AG10803 (cell line): Measurements from ENCODE around the gene EPS8.

Experiments
- DNase-seq: peaks from one replicate; pipeline ENCODE4 v3.0.0; 2010; ENCODE audit warnings: low read depth
- H3K4me3 ChIP-seq: 2 replicates; pipeline ENCODE4 v1.5.1; 2011; ENCODE audit warnings: mild to moderate bottlenecking, low read length, control low read depth
- TF ChIP-seq, protein P1 (sequence below): conservative IDR thresholded peaks from 2 replicates; pipeline ENCODE4 v1.5.1; 2011; ENCODE audit warnings: mild to moderate bottlenecking, low read length, control low read depth, inconsistent platforms

The EPS8 gene

DNA sequence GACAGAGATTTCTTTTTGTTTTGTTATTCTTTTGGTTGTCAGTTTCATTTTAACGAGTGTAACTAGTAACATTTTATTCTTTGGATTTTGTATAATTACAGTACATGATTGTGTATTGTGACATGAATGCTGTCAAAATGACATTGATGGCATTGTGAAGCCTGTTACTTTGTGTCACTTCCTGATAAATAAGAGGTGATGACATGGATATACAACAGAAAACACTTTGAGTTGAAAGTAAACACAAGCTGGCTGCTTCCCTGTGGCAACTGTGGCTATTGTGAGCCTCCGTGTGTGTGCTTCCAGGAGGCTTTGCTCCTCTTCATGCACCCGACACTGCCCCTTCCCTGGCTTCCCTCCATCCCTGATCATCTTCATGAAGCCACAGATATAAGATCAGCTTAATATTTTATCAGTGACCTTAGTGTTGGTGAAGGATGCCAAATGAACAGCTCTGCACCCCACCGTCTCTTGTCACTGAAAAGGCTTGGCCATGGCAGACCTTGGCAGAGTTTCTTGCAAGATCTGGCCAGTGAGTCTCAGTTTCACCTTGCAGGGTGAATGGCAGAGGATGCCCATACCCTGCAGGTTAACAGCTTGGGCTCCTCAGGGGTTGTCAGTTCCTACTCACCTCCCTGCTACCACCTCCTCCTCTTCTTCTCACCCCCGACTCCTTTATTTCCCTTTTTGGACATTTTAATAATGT, 191.9 kb downstream of the EPS8 start:
- TF ChIP-seq, protein P1, sequence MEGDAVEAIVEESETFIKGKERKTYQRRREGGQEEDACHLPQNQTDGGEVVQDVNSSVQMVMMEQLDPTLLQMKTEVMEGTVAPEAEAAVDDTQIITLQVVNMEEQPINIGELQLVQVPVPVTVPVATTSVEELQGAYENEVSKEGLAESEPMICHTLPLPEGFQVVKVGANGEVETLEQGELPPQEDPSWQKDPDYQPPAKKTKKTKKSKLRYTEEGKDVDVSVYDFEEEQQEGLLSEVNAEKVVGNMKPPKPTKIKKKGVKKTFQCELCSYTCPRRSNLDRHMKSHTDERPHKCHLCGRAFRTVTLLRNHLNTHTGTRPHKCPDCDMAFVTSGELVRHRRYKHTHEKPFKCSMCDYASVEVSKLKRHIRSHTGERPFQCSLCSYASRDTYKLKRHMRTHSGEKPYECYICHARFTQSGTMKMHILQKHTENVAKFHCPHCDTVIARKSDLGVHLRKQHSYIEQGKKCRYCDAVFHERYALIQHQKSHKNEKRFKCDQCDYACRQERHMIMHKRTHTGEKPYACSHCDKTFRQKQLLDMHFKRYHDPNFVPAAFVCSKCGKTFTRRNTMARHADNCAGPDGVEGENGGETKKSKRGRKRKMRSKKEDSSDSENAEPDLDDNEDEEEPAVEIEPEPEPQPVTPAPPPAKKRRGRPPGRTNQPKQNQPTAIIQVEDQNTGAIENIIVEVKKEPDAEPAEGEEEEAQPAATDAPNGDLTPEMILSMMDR, result no peak
- DNase-seq, result no peak
- no peak overlapping the region for H3K4me3 ChIP-seq

DNA sequence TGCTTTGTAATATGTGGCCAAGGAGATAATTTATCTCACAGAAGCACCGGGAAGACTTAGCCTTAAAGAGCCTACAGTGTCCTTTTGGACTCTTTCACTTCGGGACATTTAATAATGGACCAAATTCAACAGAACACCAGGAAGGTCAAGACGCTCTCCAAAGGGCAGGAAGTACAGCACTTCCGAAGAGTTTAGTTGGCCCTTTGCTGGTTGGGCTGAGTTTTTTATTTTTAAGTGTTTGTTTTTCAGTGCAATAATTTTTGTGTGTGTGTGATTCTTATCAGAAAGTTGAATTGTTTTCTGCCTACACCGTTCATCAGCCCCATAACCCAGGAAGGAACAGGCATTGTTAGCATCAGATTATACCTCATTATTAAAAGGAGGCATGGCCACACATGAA, 193.0 kb downstream of the EPS8 start:
- no peak for DNase-seq
- TF ChIP-seq, protein P1, result no peak
- no peak overlapping the region for H3K4me3 ChIP-seq

DNA sequence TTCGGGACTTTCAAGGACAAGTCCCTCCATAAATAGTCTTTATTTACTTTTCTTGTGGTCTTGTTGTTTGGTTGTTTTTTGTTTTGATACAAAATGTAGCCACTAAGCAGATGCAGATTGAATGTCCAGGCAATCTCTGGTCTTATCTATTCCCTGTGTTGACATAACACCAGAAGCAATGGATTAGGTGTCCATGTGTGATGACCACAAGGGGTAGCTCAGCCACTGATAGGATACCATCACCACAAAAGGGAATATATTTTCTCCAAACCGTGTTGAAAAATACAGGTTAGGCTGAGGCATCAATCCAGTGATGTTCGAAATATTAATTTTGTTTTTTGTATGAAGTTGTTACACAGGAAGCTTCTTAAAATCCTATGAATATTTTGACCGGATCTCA, 196.3 kb downstream of the EPS8 start:
- DNase-seq, result no peak
- no peak overlapping the region for H3K4me3 ChIP-seq
- TF ChIP-seq, protein P1, result peak; percentile 35

DNA sequence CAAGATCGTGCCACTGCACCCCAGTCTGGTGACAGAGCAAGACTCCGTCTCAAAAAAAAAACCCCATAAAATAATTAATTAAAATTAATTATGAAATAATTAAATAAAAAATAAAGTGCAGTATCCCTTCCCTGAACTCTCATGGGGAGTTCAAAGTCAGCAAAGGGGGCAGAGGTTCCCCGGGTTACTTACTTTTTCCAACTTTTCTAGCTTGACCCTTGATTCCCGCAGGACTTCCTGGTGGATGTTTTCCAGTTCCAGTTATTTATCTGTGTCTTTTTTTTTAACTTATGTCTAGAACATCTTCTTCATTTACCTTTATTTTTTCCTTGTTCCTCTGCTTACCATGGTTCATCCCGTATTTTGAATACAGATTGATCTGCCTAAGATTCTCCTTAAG, 197.4 kb downstream of the EPS8 start:
- DNase-seq, result no peak
- TF ChIP-seq, protein P1, result no peak
- no peak overlapping the region for H3K4me3 ChIP-seq

- peak overlapping the region; percentile 61 for H3K4me3 ChIP-seq
- peak; percentile 75 for DNase-seq
- TF ChIP-seq, protein P1, result peak; percentile 97
Measured at GRCh38 chr12:15590180-15590826, 198.9 kb downstream of the EPS8 start.

DNA sequence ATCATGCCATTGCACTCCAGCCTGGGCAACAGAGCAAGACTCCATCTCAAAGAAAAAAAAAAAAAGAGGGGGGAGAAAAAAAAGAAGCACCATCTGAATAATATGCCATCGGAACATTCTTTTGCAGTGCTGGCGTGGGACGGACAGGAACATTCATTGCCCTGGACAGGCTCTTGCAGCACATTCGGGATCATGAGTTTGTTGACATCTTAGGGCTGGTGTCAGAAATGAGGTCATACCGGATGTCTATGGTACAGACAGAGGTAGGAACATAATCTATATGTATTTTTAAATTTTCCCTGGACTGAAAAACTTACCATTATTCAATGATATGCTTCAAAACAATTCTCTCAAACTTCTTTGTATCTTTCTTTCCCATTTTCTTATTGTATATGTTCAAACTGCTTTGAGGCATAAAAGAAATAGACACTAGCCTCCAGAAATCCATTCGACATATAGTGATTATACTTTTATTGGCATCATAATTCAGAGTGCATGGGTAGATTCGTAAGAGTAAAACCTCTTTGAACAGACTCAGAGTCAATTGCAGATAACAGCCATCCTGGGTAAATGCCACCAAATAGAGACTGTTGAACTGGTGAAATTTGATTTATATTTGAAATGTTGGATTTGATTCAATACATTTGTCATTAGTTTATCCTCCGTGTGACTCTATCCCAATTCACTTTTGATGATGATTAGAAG, 199.7 kb downstream of the EPS8 start:
- H3K4me3 ChIP-seq, result no peak overlapping the region
- no peak for DNase-seq
- TF ChIP-seq, protein P1, result no peak
